Measurements from ENCODE around the gene DYRK4.
A peak's percentile ranks its signal among the peaks of the same experiment; 100 is the strongest.

DYRK4 gene

DNA sequence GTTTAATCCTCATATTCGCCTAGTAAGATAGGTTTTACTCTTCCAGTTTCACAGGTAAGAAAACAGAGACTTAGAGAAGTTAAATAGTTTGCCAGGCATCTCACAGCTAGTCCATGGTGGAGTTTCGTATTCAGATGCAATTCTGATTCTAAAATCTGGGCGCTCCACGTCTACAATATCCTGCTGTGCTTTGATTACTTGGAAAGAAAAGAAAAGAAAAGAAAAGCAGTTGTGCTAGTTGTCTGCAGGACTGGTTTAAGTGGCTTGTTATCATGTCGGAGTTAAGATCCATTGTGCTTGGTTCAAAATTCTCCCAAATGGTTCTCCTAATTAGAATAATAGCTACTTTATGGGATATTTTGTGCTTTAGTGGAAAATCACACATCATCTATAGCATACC, 68.3 kb downstream of the DYRK4 start:
- no peak for DNase-seq

DNA sequence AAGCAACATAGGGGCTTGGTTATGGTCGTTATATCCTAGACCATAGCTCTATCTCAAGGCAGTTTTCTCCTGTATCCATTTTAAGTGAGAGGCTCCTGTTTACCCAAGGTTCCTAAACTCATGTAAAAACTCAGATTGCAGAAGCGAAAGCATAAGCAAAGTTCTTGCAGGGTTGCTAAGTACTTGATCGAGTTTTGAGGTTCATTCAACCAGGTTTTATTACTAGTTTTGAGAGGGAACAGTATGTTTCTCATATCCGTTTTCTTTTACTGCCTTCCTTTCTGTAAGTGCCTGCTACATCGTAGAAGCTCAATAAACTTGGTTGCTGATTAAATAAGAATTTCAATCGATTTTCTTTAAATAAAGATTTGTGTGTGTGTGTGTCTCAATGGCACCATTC, 81.7 kb downstream of the DYRK4 start:
- no peak for DNase-seq

DNA sequence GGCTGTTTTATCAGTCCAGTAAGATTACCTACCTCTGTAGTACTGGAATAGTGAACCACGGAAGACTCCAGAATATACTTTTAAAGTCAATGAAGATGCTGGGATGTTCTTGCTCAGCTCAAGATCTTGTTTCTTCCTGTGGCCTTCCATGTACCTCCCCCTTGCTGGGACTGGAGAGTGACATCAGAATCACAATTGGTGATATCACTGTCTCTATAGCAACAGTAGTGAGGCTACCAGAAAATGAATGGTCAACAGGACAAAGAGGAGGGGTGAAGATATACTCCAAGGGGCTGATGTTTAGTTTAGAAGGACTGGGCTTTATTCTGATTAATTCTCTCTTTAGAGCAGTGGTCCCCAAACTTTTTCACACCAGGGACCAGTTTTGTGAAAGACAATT, 83.0 kb downstream of the DYRK4 start:
- no peak for DNase-seq

DNA sequence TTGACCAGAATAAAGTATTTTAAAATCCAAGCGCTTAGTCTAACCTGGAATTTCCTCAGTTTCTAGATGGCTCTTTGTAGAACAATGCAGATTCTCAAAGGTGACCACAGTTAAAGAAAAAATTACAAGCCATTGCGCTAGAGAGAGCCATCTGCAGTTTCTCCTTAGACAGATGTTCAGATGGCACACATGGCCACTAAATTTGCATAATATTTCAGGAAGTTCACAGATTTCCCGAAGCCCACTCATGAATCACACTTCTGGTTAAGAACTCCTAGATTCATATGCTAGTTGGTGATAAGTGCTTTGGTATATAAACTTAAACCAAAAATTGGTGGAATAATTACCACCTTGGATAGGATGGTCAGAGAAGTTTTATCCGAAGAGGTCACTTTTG, 86.1 kb downstream of the DYRK4 start:
- DNase-seq, result no peak

DNA sequence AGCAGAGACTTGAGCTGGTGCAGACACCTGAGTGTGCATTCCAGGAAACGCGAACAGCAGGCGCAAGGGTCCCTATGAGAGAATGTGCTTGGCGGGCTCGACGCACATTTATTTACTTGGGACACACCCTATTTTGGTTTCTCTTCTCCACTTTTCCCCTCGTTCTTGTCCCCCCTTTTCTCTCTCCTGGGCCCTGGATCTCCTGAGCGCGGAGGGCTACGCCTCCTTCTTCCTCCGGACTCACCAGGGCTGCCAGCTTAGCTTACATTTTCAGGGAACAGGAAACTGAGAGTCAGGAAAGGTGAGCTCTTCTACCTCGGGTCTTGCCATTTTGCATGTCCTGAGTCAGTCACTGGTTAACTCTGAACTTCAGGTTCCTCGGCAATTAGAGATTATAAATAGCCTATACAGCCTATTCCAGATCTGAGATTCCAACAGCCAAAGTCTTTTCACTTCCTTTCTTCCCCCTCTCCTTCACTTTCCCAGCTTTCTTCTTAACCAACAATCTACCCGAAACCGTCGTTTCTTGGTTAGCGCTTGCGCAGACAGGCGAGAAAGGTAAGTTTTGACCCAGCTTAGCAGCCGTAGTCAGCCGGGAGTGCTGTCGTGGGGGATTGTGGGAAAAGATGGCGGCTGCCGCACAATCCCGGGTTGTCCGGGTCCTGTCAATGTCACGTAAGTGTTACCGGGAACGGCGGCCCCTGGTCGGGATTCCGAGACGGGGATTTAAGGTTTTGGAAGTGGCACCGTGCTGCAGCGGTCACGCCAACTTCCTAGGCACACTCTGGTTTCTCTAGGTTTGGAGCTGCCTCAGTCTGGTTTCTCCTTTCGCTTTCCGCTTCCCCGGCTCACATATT, 86.7 kb downstream of the DYRK4 start, which contains the start of the genes AKAP3 and NDUFA9:
TSS of gene AKAP3 (minus strand) at position 551 of the 857 bp plus-strand sequence. CDS start 10,855 bp downstream, outside the sequence.
TSS of gene NDUFA9 (plus strand) at position 614 of the 857 bp plus-strand sequence. CDS start at position 627, 13 bp downstream.
- DNase-seq, result peak; percentile 93

DNA sequence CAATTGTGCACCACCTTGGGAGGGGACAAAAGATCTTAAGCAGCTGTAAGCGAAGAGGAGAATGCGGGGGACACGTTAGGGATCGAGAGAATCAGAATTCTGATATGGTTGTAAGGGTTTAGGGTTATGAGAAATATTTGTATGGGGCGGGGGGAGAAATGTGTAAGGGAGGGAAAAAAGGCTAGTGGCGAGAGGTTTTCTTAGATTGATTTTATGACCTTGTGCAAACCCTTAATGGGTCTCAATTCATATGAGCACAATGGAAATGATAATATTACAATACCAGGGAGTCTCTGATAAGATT, 87.3 kb downstream of the DYRK4 start:
- DNase-seq, result no peak

DNA sequence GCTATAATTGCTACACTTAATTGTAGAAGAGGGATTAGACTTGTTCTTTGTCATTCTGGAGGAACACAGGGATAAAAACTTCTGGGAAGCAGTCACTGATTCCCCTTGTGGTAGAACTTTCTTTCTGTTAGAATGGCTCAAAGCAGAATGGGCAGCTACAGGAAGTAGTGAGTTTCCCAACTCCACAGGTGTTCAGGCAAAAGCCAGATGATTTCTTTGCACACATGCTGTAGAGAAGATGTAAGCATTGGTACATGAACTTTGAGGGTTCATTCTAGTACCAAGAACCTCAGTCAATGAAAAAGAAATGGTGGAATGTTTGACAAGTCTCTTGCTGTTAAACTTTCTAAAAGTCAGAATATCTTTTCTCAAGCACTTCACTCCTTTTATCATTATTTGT, 91.2 kb downstream of the DYRK4 start:
- DNase-seq, result no peak

DNA sequence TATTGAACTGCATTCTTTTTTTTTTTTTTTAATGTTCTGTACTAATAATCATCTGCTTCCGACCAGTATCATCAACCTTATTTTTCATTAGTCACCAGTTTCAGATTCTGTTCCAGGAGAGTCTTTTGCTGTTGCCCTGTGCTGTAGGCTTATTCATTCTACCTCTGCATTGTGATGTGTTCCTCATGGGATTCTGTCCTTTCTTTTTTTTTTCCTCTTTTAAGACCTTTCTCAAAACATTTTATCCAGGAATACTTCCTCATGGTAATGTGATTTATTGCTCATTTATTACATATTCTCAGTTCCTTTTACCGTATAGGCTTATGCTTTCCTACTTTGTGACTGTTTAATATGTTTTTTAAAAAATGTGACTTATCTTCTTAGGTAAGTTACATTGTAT, 91.7 kb downstream of the DYRK4 start:
- DNase-seq, result no peak
